Measurements from ENCODE around the gene DLG2.

Gene DLG2

GRCh38 chr11:83862033-83862432, 1765.1 kb downstream of the DLG2 start:
- no peak overlapping the region for H3K27ac ChIP-seq
- TF ChIP-seq, protein P1, sequence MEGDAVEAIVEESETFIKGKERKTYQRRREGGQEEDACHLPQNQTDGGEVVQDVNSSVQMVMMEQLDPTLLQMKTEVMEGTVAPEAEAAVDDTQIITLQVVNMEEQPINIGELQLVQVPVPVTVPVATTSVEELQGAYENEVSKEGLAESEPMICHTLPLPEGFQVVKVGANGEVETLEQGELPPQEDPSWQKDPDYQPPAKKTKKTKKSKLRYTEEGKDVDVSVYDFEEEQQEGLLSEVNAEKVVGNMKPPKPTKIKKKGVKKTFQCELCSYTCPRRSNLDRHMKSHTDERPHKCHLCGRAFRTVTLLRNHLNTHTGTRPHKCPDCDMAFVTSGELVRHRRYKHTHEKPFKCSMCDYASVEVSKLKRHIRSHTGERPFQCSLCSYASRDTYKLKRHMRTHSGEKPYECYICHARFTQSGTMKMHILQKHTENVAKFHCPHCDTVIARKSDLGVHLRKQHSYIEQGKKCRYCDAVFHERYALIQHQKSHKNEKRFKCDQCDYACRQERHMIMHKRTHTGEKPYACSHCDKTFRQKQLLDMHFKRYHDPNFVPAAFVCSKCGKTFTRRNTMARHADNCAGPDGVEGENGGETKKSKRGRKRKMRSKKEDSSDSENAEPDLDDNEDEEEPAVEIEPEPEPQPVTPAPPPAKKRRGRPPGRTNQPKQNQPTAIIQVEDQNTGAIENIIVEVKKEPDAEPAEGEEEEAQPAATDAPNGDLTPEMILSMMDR (conservative IDR thresholded peaks at IDR 0.05; ENCODE audit: low read depth), result no peak
- ChIA-PET CTCF (no interaction called here), POLR2A (ENCODE audit: low non-redundant PET) (no interaction called here)
- DNase-seq (ENCODE audit: low spot score), result no peak

- ChIA-PET CTCF (no interaction called here), POLR2A (ENCODE audit: low non-redundant PET) (no interaction called here)
- TF ChIP-seq, protein P1 (conservative IDR thresholded peaks at IDR 0.05; ENCODE audit: low read depth), result no peak
- no peak for DNase-seq (ENCODE audit: low spot score)
- no peak overlapping the region for H3K27ac ChIP-seq
These were observed 1768.5 kb downstream of the DLG2 start for GRCh38 chr11:83858694-83859093.

DNA sequence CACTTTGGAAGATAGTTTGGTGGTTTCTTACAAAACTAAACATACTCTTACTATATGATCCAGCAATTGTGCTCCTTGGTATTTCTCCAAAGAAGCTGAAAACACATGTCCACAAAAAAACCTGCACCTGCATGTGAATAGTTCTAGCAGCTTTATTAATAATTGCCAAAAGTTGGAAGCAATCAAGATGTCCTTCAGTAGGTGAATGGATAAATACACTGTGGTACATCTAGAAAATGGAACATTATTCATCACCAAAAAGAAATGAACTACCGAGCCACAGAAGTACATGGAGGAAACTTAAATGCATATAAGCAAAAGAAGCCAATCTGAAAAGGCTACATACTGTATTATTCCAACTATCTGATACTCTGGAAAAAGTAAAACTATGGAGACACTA, 1771.9 kb downstream of the DLG2 start:
- TF ChIP-seq, protein P1 (conservative IDR thresholded peaks at IDR 0.05; ENCODE audit: low read depth), result no peak
- no peak overlapping the region for H3K27ac ChIP-seq
- no peak for DNase-seq (ENCODE audit: low spot score)
- ChIA-PET CTCF (no interaction called here), POLR2A (ENCODE audit: low non-redundant PET) (no interaction called here)

DNA sequence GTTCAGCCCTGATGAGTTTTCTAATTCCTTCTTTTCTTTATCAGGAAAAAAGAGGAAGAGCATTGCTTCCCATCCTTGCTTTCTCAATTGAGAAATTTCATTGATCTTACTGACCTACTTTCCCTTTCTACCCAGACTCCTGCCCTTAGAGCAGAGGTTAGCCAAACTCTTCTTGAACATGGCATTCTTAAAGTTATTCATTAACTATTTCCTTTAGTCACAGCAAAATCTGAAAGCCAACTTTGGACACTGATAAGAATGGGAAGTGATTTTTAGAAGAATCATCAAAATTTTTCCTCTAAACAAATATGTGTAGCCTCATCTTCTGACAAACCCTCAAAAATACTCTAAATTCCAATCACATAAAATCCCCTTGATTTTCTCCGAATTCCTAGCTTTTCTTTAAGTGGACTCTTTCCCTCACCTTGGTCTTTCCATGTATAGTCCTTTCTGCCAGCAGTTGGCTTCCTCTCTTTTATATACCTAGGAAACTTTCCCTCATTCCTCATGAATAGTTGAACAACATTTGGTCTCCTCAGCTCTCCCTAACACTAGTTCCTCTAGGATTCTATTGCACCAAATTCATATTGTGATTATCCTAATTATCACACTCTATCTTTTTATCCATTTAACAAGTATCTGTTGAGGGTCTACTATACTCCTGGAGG, 1774.2 kb downstream of the DLG2 start:
- no peak for DNase-seq (ENCODE audit: low spot score)
- ChIA-PET CTCF (interaction anchor here (0.7 kb wide), 1 partner anchor 393 kb away, joined by 3 read pairs; no protein-coding TSS in a partner anchor), POLR2A (ENCODE audit: low non-redundant PET) (no interaction called here)
- TF ChIP-seq, protein P1 (conservative IDR thresholded peaks at IDR 0.05; ENCODE audit: low read depth), result no peak
- H3K27ac ChIP-seq, result no peak overlapping the region

GRCh38 chr11:83852012-83852411, 1775.1 kb downstream of the DLG2 start:
- POLR2A ChIA-PET (ENCODE audit: low non-redundant PET), result no interaction called here
- CTCF ChIA-PET, result interaction anchor here (0.7 kb wide), 1 partner anchor 394 kb away, joined by 3 read pairs; no protein-coding TSS in a partner anchor
- TF ChIP-seq, protein P1 (conservative IDR thresholded peaks at IDR 0.05; ENCODE audit: low read depth), result no peak
- no peak overlapping the region for H3K27ac ChIP-seq
- no peak for DNase-seq (ENCODE audit: low spot score)

GRCh38 chr11:83847467-83848034, 1779.6 kb downstream of the DLG2 start:
- no peak for DNase-seq (ENCODE audit: low spot score)
- POLR2A ChIA-PET (ENCODE audit: low non-redundant PET), result no interaction called here
- TF ChIP-seq, protein P1 (conservative IDR thresholded peaks at IDR 0.05; ENCODE audit: low read depth), result no peak

More at GRCh38 chr11:83847467-83848034, 1779.6 kb downstream of the DLG2 start:
- CTCF ChIA-PET, result interaction anchor here (0.7 kb wide), 1 partner anchor 699 kb away, joined by 5 read pairs; no protein-coding TSS in a partner anchor
- no peak overlapping the region for H3K27ac ChIP-seq
